GM12891 (cell line): ENCODE results near the gene NTN3.

Experiments
- POLR2A ChIP-seq: IDR thresholded peaks from 2 replicates; pipeline ENCODE4 v1.6.1; 2011; ENCODE audit warnings: low read depth, low read length, control low read depth
- POLR2AphosphoS5 ChIP-seq: IDR thresholded peaks from 2 replicates; pipeline ENCODE4 v1.6.1; 2011; ENCODE audit warnings: low read depth, low read length, control low read depth
- POU2F2 ChIP-seq: IDR thresholded peaks from 2 replicates; pipeline ENCODE4 v1.6.1; 2011; ENCODE audit warnings: low read depth, mild to moderate bottlenecking, control low read depth, low read length, moderate library complexity
- TAF1 ChIP-seq: IDR thresholded peaks from 2 replicates; pipeline ENCODE4 v1.6.1; 2011; ENCODE audit warnings: low read depth, low read length, control low read depth

DNA sequence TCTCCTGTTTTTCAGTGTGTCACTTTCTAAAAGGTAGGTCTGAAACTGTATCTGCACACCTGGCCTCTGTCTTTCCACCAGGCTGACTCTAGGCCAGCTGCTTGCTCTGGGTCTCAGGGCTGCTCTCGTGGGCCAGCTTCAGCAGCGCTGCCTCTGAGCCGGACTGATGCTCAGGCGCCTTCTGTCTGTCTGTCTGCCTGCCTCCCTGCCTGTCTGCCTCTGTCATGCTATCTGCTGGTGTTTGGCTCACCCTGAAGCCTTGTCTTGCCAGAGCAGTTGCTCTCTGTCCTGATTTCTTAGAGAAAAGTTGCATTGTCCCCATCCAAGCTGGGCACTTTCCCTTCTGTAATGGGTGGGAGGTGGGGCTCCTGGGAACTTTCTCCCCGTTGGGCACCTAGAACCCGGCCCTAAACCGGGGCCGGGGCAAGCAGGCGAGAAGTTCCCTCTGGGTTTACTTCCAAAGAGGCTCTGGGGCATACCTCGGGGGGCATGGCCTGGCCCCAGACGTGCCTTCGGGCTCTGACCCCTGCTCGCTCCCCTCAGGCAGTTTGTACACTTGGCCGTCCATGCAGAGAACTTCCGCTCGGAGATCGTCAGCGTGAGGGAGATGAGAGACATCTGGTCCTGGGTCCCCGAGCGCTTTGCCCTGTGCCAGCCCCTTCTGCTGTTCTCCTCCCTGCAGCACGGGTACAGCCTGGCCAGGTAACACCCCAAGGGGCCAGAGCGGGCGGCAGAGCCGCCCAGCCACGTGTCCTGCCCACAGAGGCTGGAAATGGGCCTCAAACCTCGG, 26.8 kb downstream of the NTN3 start:
- TF ChIP-seq POLR2A (no peak), POU2F2 (no peak), TAF1 (no peak), POLR2AphosphoS5 (no peak)
